ENCODE data around the gene TP53BP2. TPM values are rescaled to one million over a fixed set of nuclear protein-coding genes. Genes with fewer than 3 reads are reported as not detected.

Gene TP53BP2
- total and polyA plus RNA-seq, 7 donors, result 10.6 to 34.0 (median 17.1) TPM

DNA sequence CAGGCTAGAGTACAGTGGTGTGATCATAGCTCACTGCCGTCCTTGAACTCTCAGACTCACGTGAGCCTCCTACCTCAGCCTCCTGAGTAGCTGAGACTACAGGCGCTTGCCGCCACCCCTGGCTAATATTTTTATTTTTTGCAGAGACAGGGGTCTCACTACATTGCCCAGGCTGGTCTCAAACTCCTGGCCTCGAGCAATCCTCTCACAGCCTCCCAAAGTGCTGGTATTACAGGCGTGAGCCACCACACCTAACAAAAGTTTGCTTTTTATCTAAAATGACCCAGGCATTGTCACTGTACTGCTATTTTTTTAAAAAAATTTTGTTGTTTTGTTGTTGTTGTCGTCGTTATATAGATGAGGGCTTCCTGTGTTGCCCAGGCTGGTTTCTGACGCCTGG is 87.0 kb downstream of the TP53BP2 start:
- DNase-seq, result no peak
- Histone ChIP-seq H3K9me3 (no peaks in the 10 kb centered on the region), H3K27me3 (ENCODE audit: insufficient read depth in 3 of 3, low read length in 2 of 3) (no peaks in the 10 kb centered on the region), H3K36me3 (ENCODE audit: insufficient read depth in 1 of 2, low read depth in 1 of 2) (peaks cover 27 to 100% of the 10 kb centered on the region in 2 donors), H3K27ac (no peak overlapping the region), H3K4me1 (no peaks in the 10 kb centered on the region), H3K4me3 (no peak overlapping the region)
- TF ChIP-seq, protein P1, sequence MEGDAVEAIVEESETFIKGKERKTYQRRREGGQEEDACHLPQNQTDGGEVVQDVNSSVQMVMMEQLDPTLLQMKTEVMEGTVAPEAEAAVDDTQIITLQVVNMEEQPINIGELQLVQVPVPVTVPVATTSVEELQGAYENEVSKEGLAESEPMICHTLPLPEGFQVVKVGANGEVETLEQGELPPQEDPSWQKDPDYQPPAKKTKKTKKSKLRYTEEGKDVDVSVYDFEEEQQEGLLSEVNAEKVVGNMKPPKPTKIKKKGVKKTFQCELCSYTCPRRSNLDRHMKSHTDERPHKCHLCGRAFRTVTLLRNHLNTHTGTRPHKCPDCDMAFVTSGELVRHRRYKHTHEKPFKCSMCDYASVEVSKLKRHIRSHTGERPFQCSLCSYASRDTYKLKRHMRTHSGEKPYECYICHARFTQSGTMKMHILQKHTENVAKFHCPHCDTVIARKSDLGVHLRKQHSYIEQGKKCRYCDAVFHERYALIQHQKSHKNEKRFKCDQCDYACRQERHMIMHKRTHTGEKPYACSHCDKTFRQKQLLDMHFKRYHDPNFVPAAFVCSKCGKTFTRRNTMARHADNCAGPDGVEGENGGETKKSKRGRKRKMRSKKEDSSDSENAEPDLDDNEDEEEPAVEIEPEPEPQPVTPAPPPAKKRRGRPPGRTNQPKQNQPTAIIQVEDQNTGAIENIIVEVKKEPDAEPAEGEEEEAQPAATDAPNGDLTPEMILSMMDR (IDR thresholded peaks at IDR 0.05), result no peak
- WGBS, 3 donors, result 91 to 96% (median 96%) methylated on average over 9 of the region's 9 CpGs
- intact Hi-C loops (cut with DNase I), result no loop called here
- no peak for ATAC-seq

DNA sequence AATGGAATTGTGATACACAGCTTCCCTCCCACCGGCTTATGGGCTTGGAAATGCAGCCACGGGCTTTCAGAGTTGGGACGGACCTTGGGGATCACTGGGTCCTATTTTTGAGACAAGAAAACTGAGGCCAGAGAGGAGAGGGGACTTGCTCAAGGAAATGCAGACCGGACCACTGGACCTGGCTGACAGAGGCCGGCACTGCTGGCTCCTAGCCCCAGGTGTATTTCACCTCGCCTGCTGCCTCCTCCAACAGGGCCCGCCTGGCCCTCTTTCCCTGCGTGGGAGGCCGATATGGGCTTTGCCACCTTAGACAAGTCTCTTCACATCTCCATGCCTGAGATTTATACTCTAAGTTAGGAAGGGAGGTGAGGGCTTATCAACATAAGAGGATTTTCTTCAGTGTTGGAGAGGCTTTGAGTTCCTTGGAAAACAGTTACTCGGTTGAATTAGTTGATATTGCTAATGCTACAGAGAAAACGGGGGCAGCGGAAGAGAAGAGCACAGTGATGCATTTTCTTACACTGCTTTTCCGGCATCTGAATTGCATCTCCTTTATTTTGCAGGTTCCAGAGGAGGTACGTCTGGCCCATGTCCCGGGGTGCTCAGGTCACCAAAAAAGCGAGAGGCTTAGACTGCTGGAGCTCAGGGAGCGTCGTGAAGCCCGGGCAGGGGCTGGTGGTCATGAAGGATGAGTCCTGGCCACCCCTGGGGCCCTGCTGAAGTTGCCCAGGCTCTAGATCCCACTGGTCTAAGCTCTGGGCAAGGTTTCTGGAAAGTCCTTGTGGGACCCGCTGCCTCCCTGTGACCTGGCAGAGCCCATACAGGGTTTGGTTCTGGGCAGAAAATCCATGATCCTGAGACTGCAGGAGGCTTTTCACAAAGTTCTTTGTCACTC is 88.7 kb downstream of the TP53BP2 start:
- TF ChIP-seq, protein P1 (IDR thresholded peaks at IDR 0.05), result no peak
- no peak for ATAC-seq
- Histone ChIP-seq H3K4me3 (no peak overlapping the region), H3K27ac (no peak overlapping the region), H3K4me1 (no peaks in the 10 kb centered on the region), H3K9me3 (no peaks in the 10 kb centered on the region), H3K36me3 (ENCODE audit: insufficient read depth in 1 of 2, low read depth in 1 of 2) (peaks cover 20 to 100% of the 10 kb centered on the region in 2 donors), H3K27me3 (ENCODE audit: insufficient read depth in 3 of 3, low read length in 2 of 3) (no peaks in the 10 kb centered on the region)
- 89 to 93% (median 93%) methylated on average over 20 of the region's 20 CpGs for WGBS, 3 donors
- intact Hi-C loops (cut with DNase I), result no loop called here
- no peak for DNase-seq

DNA sequence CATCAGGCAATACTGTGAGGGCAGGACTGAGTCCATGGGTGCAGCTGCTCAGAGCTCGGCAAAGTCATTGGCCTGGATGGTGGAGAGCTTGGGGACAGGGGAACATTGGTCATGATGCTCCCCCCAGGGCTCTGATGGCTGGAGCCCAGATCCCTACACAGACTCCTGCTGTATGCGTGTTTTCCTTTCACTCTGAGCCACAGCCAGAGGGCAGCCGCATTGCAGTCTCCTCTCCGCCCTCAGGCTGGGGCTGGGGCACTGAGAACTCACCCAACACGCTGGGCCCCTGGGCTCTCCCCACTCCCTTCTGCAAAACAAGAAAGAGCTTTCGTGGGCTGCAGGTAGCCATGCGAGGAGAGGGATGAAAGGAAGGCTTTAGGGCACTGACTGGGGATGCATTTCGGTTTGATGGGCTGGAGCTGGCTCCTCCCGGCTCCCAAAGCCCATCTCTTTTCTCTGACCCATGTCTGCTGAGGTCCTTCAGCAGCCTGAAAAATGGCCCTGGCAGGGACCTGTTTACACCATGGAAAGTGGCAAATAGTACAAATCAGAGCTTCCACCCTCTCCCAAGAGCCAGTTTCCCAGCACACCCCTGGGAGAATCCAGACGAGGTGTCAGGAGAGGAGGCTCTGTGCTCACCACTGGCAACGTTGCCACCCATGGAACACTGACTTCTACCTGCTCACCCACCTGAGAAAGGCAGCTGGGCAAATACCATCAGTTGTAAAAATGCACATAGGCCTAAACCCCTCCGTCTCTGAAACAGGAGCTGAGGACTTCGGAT is 89.6 kb downstream of the TP53BP2 start:
- Histone ChIP-seq H3K27ac (no peak overlapping the region), H3K27me3 (ENCODE audit: insufficient read depth in 3 of 3, low read length in 2 of 3) (no peaks in the 10 kb centered on the region)
- DNase-seq, result no peak

DNA sequence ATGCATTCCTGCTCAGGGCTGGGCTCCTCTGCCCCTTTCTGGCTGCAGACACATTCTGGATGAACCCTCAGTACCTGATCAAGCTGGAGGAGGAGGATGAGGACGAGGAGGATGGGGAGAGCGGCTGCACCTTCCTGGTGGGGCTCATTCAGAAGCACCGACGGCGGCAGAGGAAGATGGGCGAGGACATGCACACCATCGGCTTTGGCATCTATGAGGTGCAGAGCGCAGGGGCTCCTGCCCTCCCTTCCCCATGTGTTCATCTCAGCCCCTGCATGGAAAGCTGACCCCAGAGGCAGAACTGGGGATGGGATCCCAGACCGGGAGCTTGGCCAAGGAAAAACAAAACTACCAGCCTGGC is 90.3 kb downstream of the TP53BP2 start:
- TF ChIP-seq, protein P1 (IDR thresholded peaks at IDR 0.05), result no peak
- WGBS, 3 donors, result 90 to 91% (median 90%) methylated on average over 9 of the region's 9 CpGs
- no peak overlapping the region for H3K27ac ChIP-seq
- H3K4me1 ChIP-seq, result no peaks in the 10 kb centered on the region
- H3K36me3 ChIP-seq (ENCODE audit: insufficient read depth in 1 of 2, low read depth in 1 of 2), result peaks cover 14 to 100% of the 10 kb centered on the region in 2 donors
- DNase-seq, result no peak
- no peak overlapping the region for H3K4me3 ChIP-seq
- no peak for ATAC-seq
- H3K9me3 ChIP-seq, result no peaks in the 10 kb centered on the region
- H3K27me3 ChIP-seq (ENCODE audit: insufficient read depth in 3 of 3, low read length in 2 of 3), result no peaks in the 10 kb centered on the region
- intact Hi-C loops (cut with DNase I), result no loop called here

More for the DNA sequence above, 89.6 kb downstream of the TP53BP2 start:
- no peak for ATAC-seq
- no peaks in the 10 kb centered on the region for H3K4me1 ChIP-seq
- no peaks in the 10 kb centered on the region for H3K9me3 ChIP-seq
- intact Hi-C loops (cut with DNase I), result no loop called here
- TF ChIP-seq, protein P1 (IDR thresholded peaks at IDR 0.05), result no peak
- H3K36me3 ChIP-seq (ENCODE audit: insufficient read depth in 1 of 2, low read depth in 1 of 2), result peaks cover 17 to 100% of the 10 kb centered on the region in 2 donors
- no peak overlapping the region for H3K4me3 ChIP-seq
- WGBS, 3 donors, result 82 to 86% (median 85%) methylated on average over 13 of the region's 13 CpGs
